Activated CD8-positive, alpha-beta memory T cell treated with anti-CD3 and anti-CD28 coated beads, Interleukin-2, amount 10 ng/mL, durations not matched to agents 7 days and 5 days (primary cell): ENCODE results near the gene CNTLN. TPM values are rescaled to one million over a fixed set of nuclear protein-coding genes. Genes with fewer than 3 reads are reported as not detected.
"Not testable (repeated sequence)": the region's sequence is repeated elsewhere in the genome, so short reads cannot be mapped to it uniquely, and the experiment has no call there.

Experiments
- ATAC-seq: fragments of 150-1000 bp; cut with Tn5 transposase; one replicate; pipeline ENCODE4 v1.10.0; 2021; ENCODE audit warnings: moderate library complexity
- CTCF ChIA-PET: fragments of 350-600 bp; sonication (Branson Sonifier 250); formaldehyde crosslinking; loops from one replicate; lab custom pipeline; 2021; ENCODE audit warnings: antibody characterized with exemption; lab: Charles Lee
- DNase-seq: peaks from one replicate; pipeline ENCODE4 v3.0.0-alpha.2; 2020
- H3K27ac Mint-ChIP-seq: one replicate; pipeline ENCODE4 v1.8.0; 2021; ENCODE audit warnings: mild to moderate bottlenecking, mixed read lengths
- H3K27me3 Mint-ChIP-seq: one replicate; pipeline ENCODE4 v1.8.0; 2021; ENCODE audit warnings: mixed read lengths
- H3K36me3 Mint-ChIP-seq: one replicate; pipeline ENCODE4 v1.8.0; 2021; ENCODE audit warnings: mild to moderate bottlenecking, mixed read lengths
- H3K4me1 Mint-ChIP-seq: one replicate; pipeline ENCODE4 v1.8.0; 2021; ENCODE audit warnings: mixed read lengths
- H3K4me3 Mint-ChIP-seq: one replicate; pipeline ENCODE4 v1.8.0; 2021; ENCODE audit warnings: mild to moderate bottlenecking, moderate library complexity, mixed read lengths
- H3K9me3 Mint-ChIP-seq: one replicate; pipeline ENCODE4 v1.8.0; 2022; ENCODE audit warnings: low read depth, mixed read lengths
- total RNA-seq, 2 experiments: library from RNA; stranded (reverse); gene quantifications; one replicate each; pipeline ENCODE4 v1.2.3, GENCODE V29; 2021

The CNTLN gene
- total RNA-seq, 2 experiments from 2014 or later, result 0.18 to 0.73 TPM

DNA sequence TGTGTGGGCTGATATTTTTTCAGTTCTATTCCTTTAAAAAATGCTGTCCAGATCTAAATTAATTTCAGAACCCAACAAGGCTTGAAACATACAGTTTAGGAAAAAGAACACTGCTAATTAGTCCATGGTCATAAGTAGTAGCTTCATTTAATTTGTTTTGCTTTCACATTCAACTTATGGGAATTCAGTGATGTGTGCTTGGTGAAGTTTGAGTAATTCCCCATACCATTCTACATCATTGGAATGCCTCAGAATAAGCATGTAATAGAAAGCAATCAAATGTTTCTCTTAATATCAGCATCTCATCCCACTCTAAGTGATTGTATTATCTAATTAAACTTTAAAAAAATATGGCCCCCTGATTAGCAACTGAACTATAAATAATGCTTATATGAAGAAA lies 2.7 kb downstream of the CNTLN start:
- Mint-ChIP-seq H3K4me1 (peaks cover 4% of the 10 kb centered on the region), H3K4me3 (no peak overlapping the region), H3K9me3 (peaks cover 5% of the 10 kb centered on the region), H3K27me3 (peaks cover 22% of the 10 kb centered on the region), H3K36me3 (peaks cover 3% of the 10 kb centered on the region), H3K27ac (no peak overlapping the region)
- ATAC-seq (no peak), DNase-seq (no peak)
- CTCF ChIA-PET, result no interaction called here

DNA sequence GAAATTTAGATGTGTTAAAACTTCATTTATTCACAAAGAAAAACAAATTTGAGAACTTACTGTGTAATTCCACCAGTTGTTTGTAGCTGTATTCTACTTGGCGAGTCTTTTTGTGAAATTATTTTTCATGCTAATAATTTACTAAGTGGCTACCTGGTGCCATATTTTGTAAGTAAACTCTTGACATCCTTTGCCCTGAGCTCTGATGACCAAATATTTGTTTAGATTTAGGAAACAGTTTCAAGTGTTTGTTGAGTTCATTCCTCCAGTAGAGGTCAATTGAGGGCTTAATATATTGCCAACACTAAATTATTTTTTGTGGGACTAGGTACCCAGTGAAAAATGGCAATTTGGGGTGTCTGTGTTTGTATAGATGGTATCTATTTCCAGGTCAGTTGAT lies 3.7 kb downstream of the CNTLN start:
- no peak for ATAC-seq
- Mint-ChIP-seq H3K27ac (no peak overlapping the region), H3K4me3 (no peak overlapping the region), H3K27me3 (peaks cover 22% of the 10 kb centered on the region), H3K36me3 (peaks cover 3% of the 10 kb centered on the region), H3K9me3 (peaks cover 5% of the 10 kb centered on the region), H3K4me1 (peaks cover 4% of the 10 kb centered on the region)
- no peak for DNase-seq
- CTCF ChIA-PET, result no interaction called here

- no peak for ATAC-seq
- H3K36me3 Mint-ChIP-seq, result no peaks in the 10 kb centered on the region
- no peak overlapping the region for H3K4me3 Mint-ChIP-seq
- DNase-seq, result no peak
- no peaks in the 10 kb centered on the region for H3K4me1 Mint-ChIP-seq
- peaks cover 5% of the 10 kb centered on the region for H3K9me3 Mint-ChIP-seq
- H3K27ac Mint-ChIP-seq, result no peak overlapping the region
- peaks cover 12% of the 10 kb centered on the region for H3K27me3 Mint-ChIP-seq
- CTCF ChIA-PET, result no interaction called here
Observed at GRCh38 chr9:17140418-17140817, 5.6 kb downstream of the CNTLN start.

DNA sequence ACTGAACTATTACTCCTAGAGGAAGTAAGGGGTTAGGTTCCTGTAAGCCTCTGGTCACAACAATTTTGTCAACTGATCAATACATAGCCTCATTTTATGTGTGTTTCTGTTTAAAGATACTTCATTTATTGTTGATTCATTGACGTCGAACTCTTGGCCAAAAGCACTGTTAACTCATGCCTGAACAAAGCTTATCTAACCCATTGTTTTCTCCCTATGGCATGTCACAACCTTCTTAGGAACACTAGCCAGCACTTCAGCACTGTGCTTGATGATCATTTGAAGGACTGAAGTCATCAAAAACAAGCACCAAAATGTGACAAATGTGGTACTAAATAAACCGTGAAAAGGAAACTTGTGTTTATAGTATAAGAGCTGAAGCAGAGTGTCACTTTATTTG lies 13.5 kb downstream of the CNTLN start:
- CTCF ChIA-PET, result no interaction called here
- ATAC-seq (no peak), DNase-seq (no peak)
- H3K4me3 Mint-ChIP-seq, result no peak overlapping the region
- peaks cover 6% of the 10 kb centered on the region for H3K9me3 Mint-ChIP-seq
- no peaks in the 10 kb centered on the region for H3K4me1 Mint-ChIP-seq
- H3K27ac Mint-ChIP-seq, result no peak overlapping the region
- no peaks in the 10 kb centered on the region for H3K36me3 Mint-ChIP-seq
- H3K27me3 Mint-ChIP-seq, result no peaks in the 10 kb centered on the region

DNA sequence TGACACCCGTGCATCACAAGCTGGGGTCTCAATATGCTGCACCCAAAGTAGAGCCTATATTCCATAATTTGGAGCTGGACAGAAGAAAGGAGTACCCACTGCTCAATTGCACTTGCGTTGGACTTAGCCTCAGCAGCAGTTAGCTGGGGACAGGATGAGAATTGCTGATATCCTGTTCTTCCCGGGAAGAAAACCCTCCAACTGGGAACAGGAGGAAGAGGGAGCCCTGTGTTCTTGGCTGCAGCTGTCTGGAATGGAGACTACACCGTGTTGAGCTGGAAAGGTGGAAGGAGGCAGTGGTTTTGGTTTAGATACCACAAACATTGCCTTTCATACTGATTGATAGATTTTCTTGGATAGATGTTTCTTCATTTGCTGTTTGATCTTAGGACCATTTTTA lies 24.6 kb downstream of the CNTLN start:
- no peaks in the 10 kb centered on the region for H3K36me3 Mint-ChIP-seq
- ATAC-seq, result no peak
- no peak for DNase-seq
- CTCF ChIA-PET, result no interaction called here
- no peaks in the 10 kb centered on the region for H3K27me3 Mint-ChIP-seq
- H3K27ac Mint-ChIP-seq, result no peak overlapping the region
- H3K4me1 Mint-ChIP-seq, result no peaks in the 10 kb centered on the region
- no peak overlapping the region for H3K4me3 Mint-ChIP-seq
- peaks cover 9% of the 10 kb centered on the region for H3K9me3 Mint-ChIP-seq

DNA sequence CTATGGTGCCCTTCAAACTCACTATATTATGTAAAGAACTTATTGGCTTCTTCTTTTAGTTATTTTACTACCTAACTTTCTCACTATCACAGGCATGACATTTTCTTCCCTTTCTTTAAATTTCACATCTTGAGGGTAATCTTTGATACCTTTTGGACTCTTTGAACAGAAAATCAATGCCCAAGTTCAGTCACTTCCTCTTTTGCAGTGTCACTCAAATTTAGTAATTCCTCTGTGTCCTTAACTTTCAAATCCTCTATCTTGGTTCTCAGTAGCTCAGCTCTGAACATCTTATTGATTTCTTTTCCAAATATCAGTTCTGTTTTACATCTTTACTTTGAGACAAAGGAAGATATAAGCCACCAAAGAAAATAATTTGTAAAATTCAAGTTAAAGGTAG lies 25.5 kb downstream of the CNTLN start:
- DNase-seq, result no peak
- no peaks in the 10 kb centered on the region for H3K4me1 Mint-ChIP-seq
- H3K4me3 Mint-ChIP-seq, result no peak overlapping the region
- no peaks in the 10 kb centered on the region for H3K36me3 Mint-ChIP-seq
- peaks cover 6% of the 10 kb centered on the region for H3K9me3 Mint-ChIP-seq
- no peaks in the 10 kb centered on the region for H3K27me3 Mint-ChIP-seq
- ATAC-seq, result no peak
- CTCF ChIA-PET, result no interaction called here
- no peak overlapping the region for H3K27ac Mint-ChIP-seq

DNA sequence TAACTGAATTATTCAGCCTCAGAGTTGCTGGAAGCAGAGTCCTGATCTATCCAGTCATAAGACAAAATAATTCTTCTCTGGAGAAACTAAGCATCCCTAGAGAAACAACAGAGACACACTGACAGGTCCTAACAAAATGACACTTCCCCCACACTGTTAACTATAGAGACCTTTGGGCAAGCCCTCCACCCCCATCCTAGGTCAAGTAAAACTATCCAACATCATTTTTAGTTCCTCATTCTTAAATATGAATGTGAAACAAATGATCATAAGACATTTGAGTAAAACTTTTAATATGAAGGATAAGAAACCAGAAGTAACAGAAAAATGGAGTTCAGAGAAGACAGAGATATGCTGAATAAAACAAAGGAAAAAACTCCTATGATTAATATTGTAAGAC lies 30.9 kb downstream of the CNTLN start:
- no peak for DNase-seq
- Mint-ChIP-seq H3K9me3 (peaks cover 2% of the 10 kb centered on the region), H3K4me3 (no peak overlapping the region), H3K27me3 (no peaks in the 10 kb centered on the region), H3K36me3 (no peaks in the 10 kb centered on the region), H3K4me1 (no peaks in the 10 kb centered on the region), H3K27ac (no peak overlapping the region)
- ATAC-seq, result no peak
- CTCF ChIA-PET, result no interaction called here

DNA sequence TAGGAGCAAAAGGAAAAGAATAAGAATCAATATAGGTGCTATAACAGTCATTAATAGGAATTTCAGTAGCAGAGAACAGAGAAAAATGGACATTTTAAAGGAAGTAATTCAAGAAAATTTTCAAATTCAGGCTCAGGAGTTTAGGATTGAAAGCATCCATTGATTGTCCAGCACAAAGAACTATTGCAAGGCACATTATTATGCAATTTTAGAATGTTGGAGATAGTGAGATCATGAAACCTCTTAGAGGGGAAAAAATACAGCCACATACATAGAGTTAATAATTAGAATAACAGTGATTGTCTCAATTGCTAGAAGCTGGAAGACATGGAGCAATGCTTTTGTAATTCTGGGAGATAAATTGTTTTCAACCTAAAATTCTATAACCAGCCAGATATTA lies 31.5 kb downstream of the CNTLN start:
- Mint-ChIP-seq H3K4me1 (no peaks in the 10 kb centered on the region), H3K27ac (no peak overlapping the region), H3K36me3 (no peaks in the 10 kb centered on the region), H3K4me3 (no peak overlapping the region), H3K9me3 (peaks cover 2% of the 10 kb centered on the region), H3K27me3 (no peaks in the 10 kb centered on the region)
- no peak for ATAC-seq
- DNase-seq, result no peak
- CTCF ChIA-PET, result no interaction called here

DNA sequence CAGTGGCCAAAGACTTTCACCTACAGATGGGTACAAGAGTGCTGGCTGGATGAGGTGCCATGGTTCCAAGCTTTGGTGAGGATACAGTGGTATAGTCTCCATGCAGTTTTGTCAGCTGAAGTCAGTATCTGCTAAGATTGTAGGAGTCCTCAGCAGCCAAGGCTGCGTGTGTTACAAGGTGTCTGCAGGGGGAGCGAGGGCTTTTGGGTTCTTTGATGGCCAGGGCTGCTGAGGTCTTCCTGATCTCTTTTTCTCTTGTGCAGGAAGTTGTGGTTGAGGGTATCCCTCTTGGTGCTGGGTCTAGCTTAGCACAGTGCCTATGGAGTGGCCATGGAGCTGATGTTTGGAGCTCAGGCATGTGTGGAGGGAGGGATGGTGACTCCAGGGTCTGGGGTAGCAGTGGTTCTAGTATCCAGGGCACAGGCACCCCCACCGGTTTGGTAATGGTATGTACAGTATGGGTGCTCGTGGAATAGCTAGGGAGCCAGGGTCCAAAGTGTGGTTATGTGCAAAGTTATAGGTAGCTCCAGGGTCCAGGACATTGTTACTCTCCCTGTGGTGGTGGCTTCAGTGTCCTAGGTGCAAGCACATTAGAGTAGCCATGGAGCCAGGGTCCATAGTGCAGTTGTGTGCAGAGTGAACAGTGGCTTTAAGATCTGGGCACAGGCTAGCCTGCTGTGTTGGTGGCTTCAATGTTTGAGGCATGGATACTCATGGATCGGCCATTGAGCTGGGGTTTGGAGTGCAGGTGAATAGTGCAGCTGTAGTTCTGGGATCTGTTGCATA lies 36.7 kb downstream of the CNTLN start:
- H3K9me3 Mint-ChIP-seq, result no peaks in the 10 kb centered on the region
- CTCF ChIA-PET, result no interaction called here

DNA sequence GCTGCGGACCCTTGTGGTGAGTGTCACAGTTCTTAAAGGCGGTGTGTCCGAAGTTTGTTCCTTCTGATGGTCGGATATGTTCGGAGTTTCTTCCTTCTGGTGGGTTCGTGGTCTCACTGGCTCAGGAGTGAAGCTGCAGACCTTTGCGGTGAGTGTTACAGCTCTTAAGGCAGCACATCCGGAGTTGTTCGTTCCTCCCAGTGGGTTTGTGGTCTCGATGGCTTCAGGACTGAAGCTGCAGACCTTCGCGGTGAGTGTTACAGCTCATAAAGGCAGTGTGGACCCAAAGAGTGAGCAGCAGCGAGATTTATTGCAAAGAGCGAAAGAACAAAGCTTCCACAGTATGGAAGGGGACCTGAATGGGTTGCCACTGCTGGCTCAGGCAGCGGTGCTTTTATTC lies 42.7 kb downstream of the CNTLN start:
- H3K27me3 Mint-ChIP-seq, CTCF ChIA-PET, ATAC-seq, DNase-seq, H3K27ac Mint-ChIP-seq, H3K4me1 Mint-ChIP-seq, H3K4me3 Mint-ChIP-seq, H3K36me3 Mint-ChIP-seq: not testable (repeated sequence)
- peaks cover 10% of the 10 kb centered on the region for H3K9me3 Mint-ChIP-seq

More for the DNA sequence above, 36.7 kb downstream of the CNTLN start:
- no peak overlapping the region for H3K4me3 Mint-ChIP-seq
- H3K27me3 Mint-ChIP-seq, result no peaks in the 10 kb centered on the region
- DNase-seq, result no peak
- ATAC-seq, result no peak
- no peak overlapping the region for H3K27ac Mint-ChIP-seq
- no peaks in the 10 kb centered on the region for H3K36me3 Mint-ChIP-seq
- no peaks in the 10 kb centered on the region for H3K4me1 Mint-ChIP-seq

GRCh38 chr9:17185481-17186029 lies 50.7 kb downstream of the CNTLN start:
- CTCF ChIA-PET, result no interaction called here
- ATAC-seq (no peak), DNase-seq (no peak)
- no peaks in the 10 kb centered on the region for H3K36me3 Mint-ChIP-seq
- H3K4me1 Mint-ChIP-seq, result no peaks in the 10 kb centered on the region
- H3K9me3 Mint-ChIP-seq, result peaks cover 11% of the 10 kb centered on the region
- no peaks in the 10 kb centered on the region for H3K27me3 Mint-ChIP-seq
- no peak overlapping the region for H3K4me3 Mint-ChIP-seq
- H3K27ac Mint-ChIP-seq, result no peak overlapping the region

GRCh38 chr9:17191082-17191481 lies 56.2 kb downstream of the CNTLN start:
- Mint-ChIP-seq H3K27ac (no peak overlapping the region), H3K4me3 (no peak overlapping the region), H3K4me1 (no peaks in the 10 kb centered on the region), H3K27me3 (no peaks in the 10 kb centered on the region), H3K9me3 (peaks cover 6% of the 10 kb centered on the region), H3K36me3 (no peaks in the 10 kb centered on the region)
- DNase-seq (no peak), ATAC-seq (no peak)
- CTCF ChIA-PET, result no interaction called here

DNA sequence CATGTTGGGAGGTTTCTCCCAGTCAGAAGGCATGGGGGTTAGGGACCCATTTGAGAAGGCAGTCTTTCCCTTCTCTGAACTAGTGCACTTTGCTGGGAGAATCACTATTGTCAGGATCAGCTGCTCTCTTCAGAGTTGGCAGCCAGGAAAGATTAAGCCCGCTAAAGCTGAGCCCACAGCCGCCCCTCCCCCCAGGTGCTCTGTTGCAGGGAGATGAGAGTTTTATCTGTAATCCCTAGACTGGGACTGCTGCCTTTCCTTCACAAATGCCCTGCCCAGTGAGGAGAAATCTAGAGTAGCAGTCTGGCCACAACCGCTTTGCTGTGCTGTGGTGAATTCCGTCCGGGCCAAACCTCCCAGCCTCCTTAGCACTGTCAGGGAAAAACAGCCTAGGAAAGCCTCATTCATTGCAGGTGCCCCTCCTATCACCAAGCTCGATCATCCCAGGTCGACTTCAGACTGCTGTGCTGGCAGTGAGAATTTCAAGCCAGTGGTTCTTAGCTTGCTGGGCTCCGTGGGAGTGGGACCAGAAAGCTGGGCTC lies 69.8 kb downstream of the CNTLN start:
- no peak for ATAC-seq
- Mint-ChIP-seq H3K4me1 (no peaks in the 10 kb centered on the region), H3K27ac (no peak overlapping the region), H3K4me3 (no peak overlapping the region), H3K9me3 (peaks cover 28% of the 10 kb centered on the region), H3K36me3 (no peaks in the 10 kb centered on the region), H3K27me3 (no peaks in the 10 kb centered on the region)
- DNase-seq, result no peak
- CTCF ChIA-PET, result no interaction called here

- H3K27me3 Mint-ChIP-seq, result no peaks in the 10 kb centered on the region
- no peak for DNase-seq
Observed at GRCh38 chr9:17216011-17216410, 81.2 kb downstream of the CNTLN start.

More at GRCh38 chr9:17216011-17216410, 81.2 kb downstream of the CNTLN start:
- H3K4me3 Mint-ChIP-seq, result no peak overlapping the region
- CTCF ChIA-PET, result no interaction called here
- peaks cover 5% of the 10 kb centered on the region for H3K9me3 Mint-ChIP-seq
- ATAC-seq, result no peak
- H3K36me3 Mint-ChIP-seq, result no peaks in the 10 kb centered on the region
- H3K4me1 Mint-ChIP-seq, result no peaks in the 10 kb centered on the region
- H3K27ac Mint-ChIP-seq, result no peak overlapping the region
